GM19397 (cell line): ENCODE results near the gene ACBD4.

Experiments
- ATAC-seq: cut with Tn5 transposase; IDR thresholded peaks from one replicate; pipeline ENCODE4 v1.9.1; 2021; ENCODE audit warnings: mild to moderate bottlenecking, moderate library complexity; ENCODE audit not compliant: unreplicated experiment

ACBD4 gene

GRCh38 chr17:45149669-45150664 is 14.5 kb downstream of the ACBD4 start:
- ATAC-seq, result no peak

GRCh38 chr17:45150911-45151809 is 15.7 kb downstream of the ACBD4 start:
- no peak for ATAC-seq

DNA sequence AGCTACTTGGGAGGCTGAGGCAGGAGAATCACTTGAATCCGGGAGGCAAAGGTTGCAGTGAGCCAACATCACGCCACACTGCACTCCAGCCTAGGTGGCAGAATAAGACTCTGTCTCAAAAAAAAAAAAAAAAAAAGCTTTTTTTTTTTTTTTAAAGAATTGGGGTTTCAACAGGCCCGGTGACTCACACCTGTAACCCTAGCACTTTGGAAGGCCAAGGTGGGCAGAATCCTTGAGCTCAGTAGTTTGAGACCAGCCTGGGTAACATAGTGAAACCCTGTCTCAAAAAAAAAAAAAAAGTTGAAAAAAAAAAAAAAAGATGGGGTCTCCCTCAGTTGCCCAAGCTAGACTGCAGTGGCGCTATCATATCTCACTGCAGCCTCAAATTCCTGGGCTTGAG is 19.5 kb downstream of the ACBD4 start:
- ATAC-seq, result no peak

- ATAC-seq, result no peak
These were observed 20.0 kb downstream of the ACBD4 start for GRCh38 chr17:45155483-45155882.

GRCh38 chr17:45156242-45156641 is 20.8 kb downstream of the ACBD4 start:
- no peak for ATAC-seq

DNA sequence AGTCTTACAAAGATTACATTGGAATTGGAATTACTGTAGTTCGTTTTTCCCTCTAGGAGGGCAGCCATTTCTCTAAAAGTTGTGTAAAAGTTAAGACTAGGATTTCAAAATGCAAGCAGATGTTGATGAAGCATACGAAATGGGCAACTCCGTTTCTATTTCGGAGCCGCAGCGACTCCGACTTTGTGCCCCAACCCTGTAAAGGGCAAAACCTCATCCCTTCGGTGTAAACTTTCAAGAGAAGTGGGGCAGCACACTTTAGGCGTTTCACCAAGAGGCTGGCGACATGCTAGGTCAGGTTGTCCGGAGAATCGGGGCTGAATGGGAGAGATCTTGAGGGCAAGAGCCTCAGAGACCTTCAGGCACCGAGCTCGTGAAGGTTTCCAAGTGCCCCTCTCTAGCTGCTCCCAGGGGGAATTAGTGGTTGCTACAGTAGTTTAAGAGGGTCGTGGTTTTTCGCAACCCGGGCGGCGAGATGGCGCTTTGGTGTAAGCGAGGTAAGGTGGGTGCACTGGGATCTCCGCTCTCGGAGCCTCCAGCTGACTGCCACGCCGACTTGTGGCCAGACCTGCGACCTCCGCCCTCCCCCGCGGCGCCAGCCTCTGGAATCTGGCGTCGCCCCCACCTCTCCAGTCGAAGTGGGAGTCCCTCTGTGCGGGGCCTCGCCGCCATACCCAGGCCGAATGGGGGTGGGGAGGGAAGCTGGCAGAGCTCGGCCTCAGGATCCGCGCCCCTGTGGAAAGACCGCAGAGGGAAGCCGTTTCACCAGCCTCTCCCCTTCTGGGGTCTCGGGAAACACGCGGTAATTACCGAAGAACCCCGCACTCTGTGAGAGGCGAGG is 25.2 kb downstream of the ACBD4 start:
- peak; percentile 24 for ATAC-seq

DNA sequence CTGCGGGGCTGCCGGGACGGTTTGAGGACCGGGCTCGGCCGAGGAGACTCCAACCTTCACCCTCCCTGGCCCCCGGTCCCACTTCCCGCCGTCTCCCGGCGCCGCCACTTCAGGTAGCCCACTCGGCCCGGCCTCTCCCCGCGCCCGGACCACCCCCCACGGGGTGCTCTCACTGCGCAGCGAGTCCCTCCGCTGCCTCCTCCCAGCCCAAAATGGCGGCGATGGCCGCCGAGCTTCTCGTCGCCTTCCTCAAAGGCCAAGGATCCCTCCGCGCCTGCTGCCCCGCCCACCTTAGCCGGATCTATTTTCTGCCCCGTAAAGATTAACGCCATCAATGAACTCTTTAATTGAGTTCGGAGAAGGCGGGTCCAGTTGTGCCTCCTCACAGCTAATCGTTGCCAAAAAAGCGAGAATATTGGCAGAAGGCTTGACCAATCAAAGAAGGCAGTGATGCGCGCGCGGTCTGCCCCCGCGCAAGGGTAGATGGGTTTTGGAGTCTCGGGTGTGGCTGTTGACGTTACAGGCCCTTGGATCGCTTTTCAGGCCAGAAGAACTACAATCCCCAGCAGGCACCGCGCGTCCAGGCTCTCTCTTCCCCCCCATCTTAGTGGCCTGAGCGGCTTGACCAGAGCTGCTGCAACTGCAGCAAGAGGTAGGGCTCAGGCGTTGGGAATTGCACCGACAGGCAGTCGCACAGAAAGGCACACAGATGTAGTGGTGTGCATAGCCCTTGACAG is 26.0 kb downstream of the ACBD4 start, which contains the start of gene HEXIM2:
HEXIM2 (plus strand) TSS at position 588 of the 737 bp plus-strand sequence. CDS start 919 bp downstream, outside the sequence.
- peak; percentile 90 for ATAC-seq

DNA sequence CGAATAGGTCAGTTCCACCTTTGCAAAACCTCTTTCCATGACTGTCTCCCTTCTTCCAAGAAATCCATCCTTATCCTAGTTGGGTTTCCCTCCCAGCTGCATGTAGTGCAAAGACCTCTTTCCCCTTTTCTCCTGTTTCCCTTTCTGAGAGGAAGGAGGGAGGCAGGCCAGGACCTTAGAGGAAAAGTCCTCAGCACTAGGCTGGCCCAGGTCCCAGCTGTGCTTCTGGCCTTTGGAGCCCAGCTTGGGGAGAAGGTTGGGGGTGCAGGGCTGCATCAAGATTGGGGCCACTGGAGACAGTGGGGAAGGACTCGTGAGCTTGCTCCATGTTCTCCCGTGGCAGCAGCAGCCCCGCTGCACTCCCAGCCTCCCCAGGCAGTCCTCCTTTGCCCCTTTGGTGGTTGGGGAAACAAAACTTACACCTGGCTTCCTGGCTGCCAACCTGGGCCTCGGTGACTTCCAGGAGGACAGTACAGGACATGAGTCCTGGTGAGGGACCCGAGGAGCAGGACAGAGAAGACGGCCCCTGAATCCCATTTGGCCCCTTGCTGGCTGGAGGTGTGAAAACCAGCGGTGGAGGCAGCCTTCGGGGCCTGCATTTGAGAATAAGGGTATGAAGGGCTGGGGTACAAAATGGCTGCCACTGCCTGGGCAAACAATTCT is 26.7 kb downstream of the ACBD4 start:
- ATAC-seq, result no peak

GRCh38 chr17:45164734-45165269 is 29.3 kb downstream of the ACBD4 start:
- no peak for ATAC-seq

DNA sequence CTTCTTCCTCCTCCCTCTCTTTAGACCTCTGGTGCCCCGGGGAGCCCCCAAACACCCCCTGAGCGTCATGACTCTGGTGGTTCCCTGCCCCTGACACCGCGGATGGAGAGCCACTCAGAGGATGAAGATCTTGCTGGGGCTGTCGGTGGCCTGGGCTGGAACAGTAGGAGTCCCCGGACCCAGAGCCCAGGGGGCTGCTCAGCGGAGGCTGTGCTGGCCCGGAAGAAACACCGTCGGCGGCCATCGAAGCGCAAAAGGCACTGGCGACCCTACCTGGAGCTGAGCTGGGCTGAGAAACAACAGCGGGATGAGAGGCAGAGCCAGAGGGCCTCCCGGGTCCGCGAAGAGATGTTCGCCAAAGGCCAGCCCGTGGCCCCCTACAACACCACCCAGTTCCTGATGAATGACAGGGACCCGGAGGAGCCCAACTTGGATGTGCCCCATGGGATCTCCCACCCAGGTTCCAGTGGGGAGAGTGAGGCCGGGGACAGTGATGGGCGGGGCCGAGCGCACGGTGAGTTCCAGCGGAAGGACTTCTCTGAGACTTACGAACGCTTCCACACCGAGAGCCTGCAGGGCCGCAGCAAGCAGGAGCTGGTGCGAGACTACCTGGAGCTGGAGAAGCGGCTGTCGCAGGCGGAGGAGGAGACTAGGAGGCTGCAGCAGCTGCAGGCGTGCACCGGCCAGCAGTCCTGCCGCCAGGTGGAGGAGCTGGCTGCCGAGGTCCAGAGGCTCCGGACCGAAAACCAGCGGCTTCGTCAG is 33.7 kb downstream of the ACBD4 start:
- ATAC-seq, result no peak

GRCh38 chr17:45170280-45170930 is 34.9 kb downstream of the ACBD4 start:
- no peak for ATAC-seq

GRCh38 chr17:45170931-45171337 is 35.4 kb downstream of the ACBD4 start:
- ATAC-seq, result no peak

DNA sequence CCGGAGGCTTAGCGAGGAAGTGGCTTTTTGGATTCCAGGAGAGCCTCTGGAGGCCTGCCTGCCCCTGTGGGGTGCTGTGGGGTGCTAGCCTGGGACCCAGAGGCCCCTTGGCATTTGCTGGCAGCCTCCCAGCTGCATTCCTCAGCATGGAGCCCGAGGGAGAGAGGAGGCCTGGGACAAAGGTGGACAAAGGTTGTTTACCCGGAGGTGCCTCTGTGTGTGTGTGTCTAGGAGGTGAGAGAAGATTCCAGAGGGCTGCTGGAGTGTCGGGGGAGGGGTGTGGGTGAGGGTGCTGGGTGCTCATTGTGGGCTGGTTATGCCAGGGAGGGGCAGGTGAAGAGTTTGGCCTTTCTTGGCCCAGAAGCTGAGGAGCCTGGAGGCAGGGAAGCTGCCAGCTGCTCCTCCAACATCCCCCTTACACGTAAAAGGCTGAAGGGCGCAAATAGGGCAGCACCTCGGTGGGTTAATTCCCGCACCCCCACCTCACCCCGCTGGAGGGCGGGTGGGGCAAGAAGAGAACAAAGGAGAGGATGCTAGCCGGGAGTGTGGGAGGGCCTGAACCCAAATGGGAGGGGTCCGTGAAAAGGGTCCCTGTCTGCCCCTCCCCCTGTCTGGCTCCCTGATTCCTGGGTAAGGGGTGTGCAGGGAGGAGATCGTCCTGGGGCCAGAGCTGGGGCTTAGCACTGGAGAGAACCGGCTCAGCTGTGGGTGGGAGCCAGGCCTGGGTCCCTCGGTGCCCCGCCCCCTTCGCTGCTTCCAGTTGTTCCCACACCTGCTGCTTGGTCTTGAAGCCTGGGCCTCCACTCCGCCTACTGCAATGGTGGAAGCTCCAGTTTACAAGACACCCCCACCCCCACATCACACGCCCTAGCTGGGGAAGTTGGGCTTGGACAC is 36.1 kb downstream of the ACBD4 start:
- ATAC-seq, result no peak

DNA sequence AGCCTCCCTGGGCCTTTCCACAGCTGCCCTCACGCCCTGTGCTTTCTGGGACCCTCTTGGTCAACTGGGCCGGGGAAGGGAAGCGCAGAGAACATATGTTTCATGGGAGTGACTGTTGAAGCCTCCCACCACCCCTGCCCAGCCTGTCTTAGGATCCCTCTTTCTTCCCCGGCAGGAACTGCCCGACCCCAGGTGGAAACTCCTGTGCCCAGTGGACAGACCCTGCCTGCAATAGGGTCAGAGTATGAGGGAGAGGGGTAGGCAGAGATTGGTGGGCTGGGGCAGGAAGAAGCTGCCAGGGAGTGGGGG is 36.7 kb downstream of the ACBD4 start:
- ATAC-seq, result no peak

GRCh38 chr17:45172541-45173286 is 37.2 kb downstream of the ACBD4 start:
- no peak for ATAC-seq

- ATAC-seq, result no peak
These were observed 40.2 kb downstream of the ACBD4 start for GRCh38 chr17:45175759-45176115.
